ENCODE data around the gene PIGH.
"Not testable (repeated sequence)": the region's sequence is repeated elsewhere in the genome, so short reads cannot be mapped to it uniquely, and the experiment has no call there.

Gene PIGH

GRCh38 chr14:67609642-67610310 lies 9.7 kb upstream of the PIGH start:
- Histone ChIP-seq H3K9ac (ENCODE audit: low read length) (no peak overlapping the region), H4K20me1 (ENCODE audit: insufficient read depth, low read length) (no peaks in the 10 kb centered on the region), H3K27ac (ENCODE audit: low read length) (no peak overlapping the region), H3K79me2 (ENCODE audit: low read length) (no peaks in the 10 kb centered on the region), H2AFZ (ENCODE audit: low read depth, low read length) (no peak overlapping the region), H3K9me3 (ENCODE audit: insufficient read depth, low read length) (no peaks in the 10 kb centered on the region), H3K4me2 (ENCODE audit: low read length) (no peak overlapping the region), H3K36me3 (replicated peaks; ENCODE audit: low read depth, low read length) (no peaks in the 10 kb centered on the region), H3K4me3 (ENCODE audit: low read length) (no peak overlapping the region), H3K27me3 (ENCODE audit: low read depth, low read length) (no peaks in the 10 kb centered on the region), H3K4me1 (ENCODE audit: low read length) (no peaks in the 10 kb centered on the region)
- no peak for TF ChIP-seq CTCF (IDR thresholded peaks at IDR 0.05; ENCODE audit: low read depth, low read length)
- no peak for TF ChIP-seq EZH2phosphoT487 (IDR thresholded peaks at IDR 0.05; ENCODE audit: low read depth)

GRCh38 chr14:67607646-67608045 lies 7.6 kb upstream of the PIGH start:
- TF ChIP-seq EZH2phosphoT487 (IDR thresholded peaks at IDR 0.05; ENCODE audit: low read depth) = no peak
- TF ChIP-seq CTCF (IDR thresholded peaks at IDR 0.05; ENCODE audit: low read depth, low read length) = no peak
- Histone ChIP-seq H3K79me2 (ENCODE audit: low read length) (no peaks in the 10 kb centered on the region), H3K36me3 (replicated peaks; ENCODE audit: low read depth, low read length) (no peaks in the 10 kb centered on the region), H3K27me3 (ENCODE audit: low read depth, low read length) (no peaks in the 10 kb centered on the region), H3K27ac (ENCODE audit: low read length) (no peak overlapping the region), H3K4me3 (ENCODE audit: low read length) (no peak overlapping the region), H3K4me2 (ENCODE audit: low read length) (no peak overlapping the region), H4K20me1 (ENCODE audit: insufficient read depth, low read length) (no peaks in the 10 kb centered on the region), H3K4me1 (ENCODE audit: low read length) (peaks cover 3% of the 10 kb centered on the region; the same call in 1 of the 2 replicates), H3K9ac (ENCODE audit: low read length) (no peak overlapping the region), H3K9me3 (ENCODE audit: insufficient read depth, low read length) (no peaks in the 10 kb centered on the region), H2AFZ (ENCODE audit: low read depth, low read length) (no peak overlapping the region)

- H3K4me2 ChIP-seq (ENCODE audit: low read length) = peak overlapping the region; percentile 10
- no peaks in the 10 kb centered on the region for H3K9me3 ChIP-seq (ENCODE audit: insufficient read depth, low read length)
- no peak overlapping the region for H3K27ac ChIP-seq (ENCODE audit: low read length)
- H3K36me3 ChIP-seq (replicated peaks; ENCODE audit: low read depth, low read length) = no peaks in the 10 kb centered on the region
- peaks cover 13% of the 10 kb centered on the region for H3K79me2 ChIP-seq (ENCODE audit: low read length)
- no peak overlapping the region for H2AFZ ChIP-seq (ENCODE audit: low read depth, low read length)
- no peaks in the 10 kb centered on the region for H4K20me1 ChIP-seq (ENCODE audit: insufficient read depth, low read length)
- H3K27me3 ChIP-seq (ENCODE audit: low read depth, low read length) = no peaks in the 10 kb centered on the region
- peaks cover 22% of the 10 kb centered on the region for H3K4me1 ChIP-seq (ENCODE audit: low read length)
- no peak overlapping the region for H3K4me3 ChIP-seq (ENCODE audit: low read length)
- H3K9ac ChIP-seq (ENCODE audit: low read length) = no peak overlapping the region
- TF ChIP-seq CTCF (IDR thresholded peaks at IDR 0.05; ENCODE audit: low read depth, low read length) (no peak), EZH2phosphoT487 (IDR thresholded peaks at IDR 0.05; ENCODE audit: low read depth) (no peak)
Measured at GRCh38 chr14:67602995-67603545, 3.0 kb upstream of the PIGH start.

- H3K9me3 ChIP-seq (ENCODE audit: insufficient read depth, low read length) = no peaks in the 10 kb centered on the region
- H3K27ac ChIP-seq (ENCODE audit: low read length) = no peak overlapping the region
- TF ChIP-seq EZH2phosphoT487 (IDR thresholded peaks at IDR 0.05; ENCODE audit: low read depth) = no peak
- no peak for TF ChIP-seq CTCF (IDR thresholded peaks at IDR 0.05; ENCODE audit: low read depth, low read length)
- H3K9ac ChIP-seq (ENCODE audit: low read length) = no peak overlapping the region
- H3K27me3 ChIP-seq (ENCODE audit: low read depth, low read length) = no peaks in the 10 kb centered on the region
- peaks cover 13% of the 10 kb centered on the region for H3K79me2 ChIP-seq (ENCODE audit: low read length)
- H2AFZ ChIP-seq (ENCODE audit: low read depth, low read length) = no peak overlapping the region
- no peak overlapping the region for H3K4me2 ChIP-seq (ENCODE audit: low read length)
- H4K20me1 ChIP-seq (ENCODE audit: insufficient read depth, low read length) = no peaks in the 10 kb centered on the region
- H3K4me3 ChIP-seq (ENCODE audit: low read length) = no peak overlapping the region
- peaks cover 22% of the 10 kb centered on the region for H3K4me1 ChIP-seq (ENCODE audit: low read length)
- H3K36me3 ChIP-seq (replicated peaks; ENCODE audit: low read depth, low read length) = no peaks in the 10 kb centered on the region
Measured at GRCh38 chr14:67602076-67602475, 2.0 kb upstream of the PIGH start.

- H3K27me3 ChIP-seq (ENCODE audit: low read depth, low read length); H3K9me3 ChIP-seq (ENCODE audit: insufficient read depth, low read length); H4K20me1 ChIP-seq (ENCODE audit: insufficient read depth, low read length); H3K36me3 ChIP-seq (replicated peaks; ENCODE audit: low read depth, low read length); H3K27ac ChIP-seq (ENCODE audit: low read length): not testable (repeated sequence)
- Histone ChIP-seq H3K4me3 (ENCODE audit: low read length) (peak overlapping the region; percentile 96), H3K4me2 (ENCODE audit: low read length) (peak overlapping the region; percentile 83), H3K79me2 (ENCODE audit: low read length) (peaks cover 18% of the 10 kb centered on the region), H3K4me1 (ENCODE audit: low read length) (peaks cover 22% of the 10 kb centered on the region), H2AFZ (ENCODE audit: low read depth, low read length) (peak overlapping the region; percentile 99), H3K9ac (ENCODE audit: low read length) (peak overlapping the region; percentile 64; the same call in 1 of the 2 replicates)
Measured at GRCh38 chr14:67600562-67600974, 500 bp upstream of the PIGH start.
